GM10847 (cell line): ENCODE results near the gene PTF1A.

Experiments used
- POLR2A ChIP-seq: IDR thresholded peaks from 2 replicates; pipeline ENCODE4 v1.6.1; 2011; ENCODE audit not compliant: insufficient read length; ENCODE audit errors: extremely low read depth

PTF1A gene

DNA sequence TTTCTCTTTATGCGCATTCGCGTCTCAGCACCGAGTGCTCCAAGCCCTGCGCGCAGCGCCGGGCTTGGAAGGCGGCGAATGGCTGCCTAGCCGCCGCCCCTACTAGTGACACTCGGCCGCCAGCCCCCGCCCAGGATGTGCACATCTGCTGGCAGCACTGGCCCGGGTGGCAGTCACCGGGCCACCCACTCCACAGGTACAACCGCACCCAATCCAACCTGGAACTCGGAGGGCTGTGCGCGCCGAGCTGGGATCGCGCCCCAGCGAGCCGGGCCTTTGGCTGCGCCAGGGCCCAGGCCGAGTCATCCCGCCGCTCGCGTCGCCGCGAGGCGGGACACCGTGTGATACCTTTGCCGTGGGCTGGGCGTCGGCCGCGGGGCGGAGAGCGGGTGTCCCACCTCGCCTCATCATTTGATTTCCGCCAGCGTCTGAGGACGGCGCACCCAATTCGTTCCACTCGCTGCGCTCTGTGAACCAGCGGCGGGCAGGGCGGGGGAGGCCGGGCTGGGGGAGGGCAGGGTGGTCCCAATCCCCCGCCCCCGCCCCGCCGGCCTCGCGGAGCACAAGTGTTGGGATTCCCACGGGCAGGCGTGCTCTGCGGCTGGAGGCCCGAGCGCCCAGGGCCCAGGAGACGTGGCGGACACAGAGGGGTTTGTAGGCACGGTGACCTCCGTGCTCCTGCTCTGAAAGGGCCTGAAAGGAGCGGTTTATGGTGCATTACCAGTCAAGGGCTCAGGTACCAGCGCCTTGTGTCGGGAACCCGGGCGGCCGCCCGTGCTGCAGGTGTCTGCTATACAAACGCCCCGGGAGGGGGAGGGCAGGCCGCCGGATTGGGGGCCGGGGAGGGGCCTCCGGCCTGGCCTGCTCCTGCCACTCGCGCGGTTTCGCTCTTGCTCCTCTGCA lies 17.8 kb upstream of the PTF1A start:
- TF ChIP-seq POLR2A, result no peak

DNA sequence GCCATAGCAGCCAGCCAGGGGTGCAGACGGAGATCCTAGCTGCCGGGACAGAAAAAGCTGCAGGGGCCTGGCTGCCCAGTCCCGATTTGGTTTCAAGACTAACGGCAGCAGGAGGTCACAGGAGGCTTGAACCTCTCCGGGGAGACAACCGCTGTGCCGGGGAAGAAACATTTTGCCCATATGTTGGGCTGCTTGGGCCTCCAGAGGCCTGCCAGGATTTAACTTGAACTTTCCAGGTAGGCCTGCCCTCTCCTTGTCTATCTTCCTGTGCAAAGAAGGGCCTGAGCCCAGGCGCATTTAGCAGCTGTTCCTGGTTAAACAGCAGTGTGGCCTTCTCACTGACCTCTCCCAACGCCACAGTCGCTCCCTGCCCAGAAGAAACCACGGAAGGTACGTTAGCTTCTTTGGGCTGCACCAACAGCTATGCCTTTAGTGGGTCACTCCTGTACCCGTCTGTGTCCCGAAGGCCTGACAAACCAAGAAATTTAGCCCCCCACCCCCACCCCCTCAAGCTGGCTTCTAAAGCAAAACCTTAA lies 17.1 kb upstream of the PTF1A start:
- no peak for TF ChIP-seq POLR2A

DNA sequence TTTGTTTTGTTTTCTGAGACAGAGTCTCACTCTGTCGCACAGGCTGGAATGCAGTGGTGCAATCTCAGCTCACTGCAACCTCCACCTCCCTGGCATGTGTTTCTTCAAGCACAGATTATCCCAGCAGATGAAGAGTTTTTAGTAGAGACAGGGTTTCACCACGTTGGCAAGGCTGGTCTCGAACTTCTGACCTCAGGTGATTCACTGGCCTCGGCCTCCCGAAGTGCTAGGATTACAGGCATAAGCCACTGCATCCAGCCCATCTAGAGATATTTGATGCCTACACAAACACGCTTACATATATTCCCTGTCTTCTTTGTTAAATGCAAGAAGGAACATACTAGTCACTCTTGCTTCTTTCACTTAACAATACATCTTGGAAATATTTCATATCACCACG lies 5.9 kb upstream of the PTF1A start:
- TF ChIP-seq POLR2A, result no peak

DNA sequence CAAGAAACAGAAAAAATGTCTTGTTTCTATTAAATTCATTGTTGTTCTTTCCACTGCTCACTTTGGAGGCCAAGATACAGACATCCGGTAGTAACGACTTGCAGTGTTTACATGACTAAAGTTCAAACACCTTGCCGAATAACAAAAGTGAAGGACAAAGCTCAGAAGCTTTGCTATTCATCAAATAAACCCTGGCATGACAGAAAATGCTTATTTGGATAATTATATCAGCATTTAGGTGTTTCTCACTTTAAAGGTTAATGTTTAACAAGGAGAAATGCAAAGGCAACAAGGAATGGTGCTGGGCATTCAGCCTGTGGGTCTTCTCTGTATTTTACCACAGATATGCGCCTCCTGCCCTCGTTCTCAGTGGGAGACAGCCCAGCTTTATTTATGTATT lies 5.4 kb upstream of the PTF1A start:
- no peak for TF ChIP-seq POLR2A

DNA sequence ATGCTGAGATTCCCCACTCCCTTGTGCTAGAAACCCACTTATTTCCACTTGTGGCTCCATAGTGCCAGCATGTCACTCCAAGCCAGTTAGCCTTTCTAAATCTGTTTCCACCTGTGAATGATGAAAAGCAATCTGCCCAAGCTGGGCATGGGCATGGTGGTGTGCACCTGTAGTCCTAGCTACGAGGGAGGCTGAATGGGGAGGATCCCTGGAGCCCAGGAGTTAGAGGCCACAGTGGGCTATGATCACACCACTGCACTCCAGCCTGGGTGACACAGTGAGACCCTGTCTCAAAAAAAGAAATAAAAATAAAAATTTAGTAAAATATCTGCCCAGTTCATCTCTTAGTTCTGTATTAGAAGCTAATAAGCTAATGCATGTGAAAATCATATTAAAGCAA lies 5.0 kb upstream of the PTF1A start:
- no peak for TF ChIP-seq POLR2A

DNA sequence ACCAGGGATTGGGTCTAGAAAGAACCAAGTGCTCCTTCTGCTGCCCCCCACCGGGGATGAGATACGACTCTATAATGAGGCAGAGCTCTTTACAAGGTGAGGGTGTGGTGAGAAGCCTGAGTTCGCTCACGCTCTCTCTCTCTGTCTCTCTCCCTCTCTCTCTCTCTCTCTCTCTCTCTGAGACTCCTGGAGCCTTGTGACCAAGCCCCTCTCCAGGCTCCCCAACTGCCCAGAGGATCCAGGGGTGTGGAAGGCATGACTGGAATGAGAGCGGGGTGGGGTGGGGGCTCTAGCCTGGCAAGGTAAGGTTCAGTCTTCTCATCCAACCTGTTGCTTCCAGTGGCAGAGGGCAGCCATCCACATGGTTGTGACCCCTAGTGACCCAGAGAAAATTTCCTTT lies 3.1 kb upstream of the PTF1A start:
- no peak for TF ChIP-seq POLR2A

DNA sequence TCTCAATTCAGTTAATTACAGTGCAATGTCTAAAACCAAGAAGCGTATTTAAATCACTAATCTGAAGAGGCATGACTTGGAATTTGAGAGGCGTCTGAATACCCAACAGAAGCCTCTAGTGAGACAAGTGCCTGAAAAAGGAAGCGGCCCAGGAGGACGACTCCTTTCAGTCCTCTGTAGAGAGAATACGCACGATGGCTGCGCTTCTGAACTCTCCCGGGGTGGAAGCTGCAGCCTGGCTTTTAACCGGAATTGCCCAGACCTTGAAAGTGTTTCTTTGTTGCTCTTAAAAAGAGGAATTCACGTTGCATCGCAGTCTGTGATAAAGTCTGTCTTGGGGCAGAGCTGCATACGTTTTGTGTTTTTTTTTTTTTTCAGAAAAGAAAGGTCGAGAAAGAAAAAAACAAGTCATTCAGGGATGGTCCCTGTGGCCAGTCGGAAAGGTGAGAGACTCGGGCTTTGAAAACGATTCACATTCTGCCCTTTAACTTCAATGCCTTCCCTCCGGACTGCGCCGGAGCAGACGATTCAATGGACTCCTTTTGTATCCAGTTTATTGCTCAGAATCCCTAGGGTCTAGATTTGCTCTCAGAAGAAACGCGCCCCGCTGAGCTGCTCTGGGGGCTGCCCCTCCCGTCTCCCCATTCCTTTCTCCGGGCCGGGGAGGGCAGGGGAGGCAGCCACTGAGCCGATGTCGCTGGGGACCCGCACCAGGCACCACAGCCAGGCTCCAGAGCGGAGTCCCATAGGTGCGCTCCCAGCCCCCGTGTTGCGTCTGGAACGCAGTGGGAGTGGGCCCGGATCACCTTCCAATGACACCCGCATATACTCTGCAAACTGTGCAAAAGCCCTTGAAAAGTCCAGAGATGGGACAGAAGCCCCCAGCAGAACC lies 994 bp upstream of the PTF1A start:
- TF ChIP-seq POLR2A, result no peak

DNA sequence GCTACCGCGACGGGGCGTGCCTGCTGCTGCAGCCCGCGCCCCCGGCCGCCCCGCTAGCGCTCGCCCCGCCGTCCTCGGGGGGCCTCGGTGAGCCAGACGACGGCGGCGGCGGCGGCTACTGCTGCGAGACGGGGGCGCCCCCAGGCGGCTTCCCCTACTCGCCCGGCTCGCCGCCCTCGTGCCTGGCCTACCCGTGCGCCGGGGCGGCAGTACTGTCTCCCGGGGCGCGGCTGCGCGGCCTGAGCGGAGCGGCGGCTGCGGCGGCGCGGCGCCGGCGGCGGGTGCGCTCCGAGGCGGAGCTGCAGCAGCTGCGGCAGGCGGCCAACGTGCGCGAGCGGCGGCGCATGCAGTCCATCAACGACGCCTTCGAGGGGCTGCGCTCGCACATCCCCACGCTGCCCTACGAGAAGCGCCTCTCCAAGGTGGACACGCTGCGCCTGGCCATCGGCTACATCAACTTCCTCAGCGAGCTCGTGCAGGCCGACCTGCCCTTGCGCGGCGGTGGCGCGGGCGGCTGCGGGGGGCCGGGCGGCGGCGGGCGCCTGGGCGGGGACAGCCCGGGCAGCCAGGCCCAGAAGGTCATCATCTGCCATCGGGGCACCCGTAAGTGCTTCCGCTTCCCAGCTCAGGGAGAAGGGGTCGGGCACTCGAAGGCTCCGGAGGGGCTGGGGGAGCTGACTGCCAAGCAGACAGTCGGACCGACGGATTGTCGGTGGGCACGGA lies 761 bp downstream of the PTF1A start:
- no peak for TF ChIP-seq POLR2A

DNA sequence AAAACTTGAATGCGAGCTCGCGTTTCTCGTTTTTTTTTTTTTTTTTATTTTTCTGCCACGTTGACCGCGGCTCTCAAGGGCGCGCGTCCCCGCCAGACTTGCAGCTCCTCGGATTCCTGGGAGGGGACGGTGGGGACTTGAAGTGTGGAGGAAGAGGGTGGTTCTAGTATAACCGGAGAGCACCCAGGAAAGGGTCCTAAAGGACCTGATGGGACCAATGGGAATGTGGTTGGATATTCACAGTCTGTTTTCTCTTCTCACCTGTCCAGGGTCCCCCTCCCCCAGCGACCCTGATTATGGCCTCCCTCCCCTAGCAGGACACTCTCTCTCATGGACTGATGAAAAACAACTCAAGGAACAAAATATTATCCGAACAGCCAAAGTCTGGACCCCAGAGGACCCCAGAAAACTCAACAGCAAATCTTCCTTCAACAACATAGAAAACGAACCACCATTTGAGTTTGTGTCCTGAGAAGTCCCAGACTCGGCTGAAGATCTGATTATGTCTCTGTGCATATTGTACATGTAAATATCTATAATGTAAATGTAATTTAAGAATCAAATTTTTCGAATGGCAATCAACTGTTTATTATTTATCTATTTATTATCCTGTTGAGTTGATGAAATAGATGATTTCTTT lies 1.4 kb downstream of the PTF1A start:
- no peak for TF ChIP-seq POLR2A

DNA sequence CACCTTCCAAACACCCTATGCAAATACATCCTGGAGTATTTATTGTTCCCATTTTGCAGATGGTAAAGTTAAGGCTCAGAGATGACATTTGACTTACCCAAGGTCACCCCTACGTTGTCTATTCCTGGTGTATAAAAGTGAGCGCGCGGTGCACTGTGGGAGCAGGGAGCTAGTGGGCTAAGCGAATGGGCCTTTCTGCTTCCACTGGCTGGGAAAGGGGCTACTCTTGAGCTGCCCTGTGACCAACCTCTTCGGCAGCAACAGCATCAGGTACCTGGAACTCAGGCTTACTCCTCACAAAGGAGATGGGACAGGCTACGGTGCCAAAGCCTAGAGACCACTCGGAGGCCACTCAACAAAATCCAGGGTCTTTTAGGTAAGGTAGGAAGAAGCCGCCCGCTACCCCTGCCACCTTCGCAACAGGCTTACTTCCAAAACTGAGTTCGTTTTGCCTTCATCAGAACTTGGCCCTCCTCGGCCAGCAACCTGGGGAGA lies 2.4 kb downstream of the PTF1A start:
- TF ChIP-seq POLR2A, result no peak

DNA sequence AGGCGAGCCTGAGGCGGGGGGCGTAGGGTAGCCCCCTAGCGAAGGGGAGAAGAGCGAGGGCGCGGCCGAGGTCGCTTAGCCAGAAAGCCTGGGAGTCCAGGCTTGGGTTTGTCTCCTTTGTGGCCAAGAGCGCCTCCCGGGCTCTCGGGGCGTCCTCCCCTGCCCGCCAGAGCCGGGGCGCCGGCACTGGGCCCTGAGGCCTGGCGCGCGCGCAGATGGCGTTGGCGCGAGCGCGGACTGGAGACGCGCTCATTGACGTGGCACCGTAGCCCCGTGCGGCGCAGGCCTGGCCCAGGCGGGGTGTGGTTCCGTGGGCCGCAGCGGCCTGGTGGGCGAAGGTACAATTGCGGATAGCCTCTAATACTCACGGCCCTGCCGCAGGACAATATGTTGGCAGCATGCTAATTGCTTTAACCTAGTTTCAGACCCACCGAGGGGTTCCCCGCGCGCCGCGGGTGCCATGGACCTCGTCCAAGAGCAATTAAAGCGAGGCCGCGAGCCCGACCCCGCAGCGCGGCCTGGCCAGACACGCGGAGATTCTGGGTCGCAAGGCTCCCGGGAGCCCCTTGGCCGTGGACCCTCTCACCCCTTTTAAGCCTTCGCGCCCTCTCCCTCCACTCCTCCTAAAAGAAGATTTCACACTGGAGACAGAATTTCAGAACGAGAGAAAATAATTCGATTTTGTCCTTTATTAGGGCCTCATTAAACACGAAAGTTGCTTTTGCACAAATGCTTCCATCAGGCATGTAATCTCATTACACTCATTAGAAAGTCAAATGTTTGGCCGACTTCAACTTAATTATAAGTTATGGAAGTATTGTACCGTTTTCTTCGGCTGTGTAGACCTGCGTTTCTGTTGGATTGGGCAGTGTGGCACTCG lies 3.1 kb downstream of the PTF1A start:
- TF ChIP-seq POLR2A, result no peak

DNA sequence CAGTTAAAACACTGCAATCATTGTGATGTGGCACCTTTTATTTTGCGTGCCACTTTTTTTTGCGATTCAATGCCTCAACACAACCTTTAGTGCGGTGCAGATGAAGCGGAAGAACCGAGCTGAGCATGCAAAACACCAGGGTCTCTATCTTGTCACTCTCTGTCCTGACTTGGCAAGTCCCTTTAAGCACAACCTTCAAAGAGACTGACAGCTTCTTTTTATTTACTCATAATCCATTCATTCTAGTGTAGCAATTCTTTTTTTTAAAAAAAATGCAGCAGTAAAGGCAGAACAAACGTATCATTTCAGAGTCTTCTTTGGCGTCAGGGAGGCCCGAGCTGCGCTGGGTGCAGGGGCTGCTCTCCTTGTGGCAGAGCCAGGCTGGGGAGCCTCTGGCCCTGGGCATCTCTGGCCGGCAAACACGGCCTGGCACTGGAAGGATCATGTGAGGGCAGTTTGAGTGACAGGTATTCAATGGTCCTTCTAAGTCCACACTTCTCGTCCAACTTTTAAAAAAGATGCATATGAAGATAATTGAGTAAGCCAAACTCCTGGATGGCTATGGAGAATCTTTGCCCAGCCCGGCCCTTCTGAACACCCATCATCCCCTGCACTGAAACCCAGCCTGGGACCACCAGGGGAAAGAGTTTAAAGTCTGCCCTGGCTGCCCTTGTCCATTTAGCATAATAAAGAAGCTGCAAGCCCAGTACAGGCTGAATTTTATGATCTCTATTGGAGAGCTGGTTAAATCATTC lies 3.9 kb downstream of the PTF1A start:
- no peak for TF ChIP-seq POLR2A

DNA sequence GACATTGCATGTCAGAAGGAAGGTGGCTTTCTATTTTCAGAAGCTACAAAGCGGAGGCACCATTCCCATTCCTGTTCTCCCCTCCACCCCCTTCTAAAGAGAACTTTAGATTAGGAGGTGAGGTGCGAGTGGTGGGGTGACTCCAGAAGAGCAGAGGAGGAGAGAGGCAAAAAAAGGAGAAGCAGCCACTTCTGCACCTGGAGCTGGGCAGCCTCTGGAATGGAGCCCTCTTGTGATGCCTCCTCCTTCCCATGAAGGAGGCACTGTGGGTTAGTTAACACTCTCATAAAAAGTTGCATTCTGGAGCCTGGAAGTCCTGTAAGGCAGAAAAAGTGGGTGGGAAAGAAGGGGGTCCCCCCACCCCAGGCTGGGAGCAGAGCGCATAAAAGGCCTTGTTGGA lies 4.8 kb downstream of the PTF1A start:
- no peak for TF ChIP-seq POLR2A
